H1 (cell line): ENCODE measurements around the gene PIAS4. TPM values are rescaled to one million over a fixed set of nuclear protein-coding genes. Genes with fewer than 3 reads are reported as not detected.
A peak's percentile ranks its signal among the peaks of the same experiment; 100 is the strongest.

Experiments used
- CTCF ChIA-PET: fragments of 300-600 bp; sonication (Branson Sonifier 250); formaldehyde crosslinking; loops from one replicate; lab custom pipeline; 2021; ENCODE audit not compliant: partially characterized antibody; lab: Charles Lee
- POLR2A ChIA-PET: fragments of 300-600 bp; sonication (Branson Sonifier 250); formaldehyde crosslinking; loops from one replicate; lab custom pipeline; 2021; ENCODE audit warnings: inconsistent platforms; ENCODE audit not compliant: partially characterized antibody; lab: Charles Lee
- DNase-seq, 2 experiments: peaks; one replicate each; pipeline versions ENCODE4 v3.0.0 to v3.0.0-alpha.2; 2010 to 2022; ENCODE audit warnings: low spot score in 2 of 2, low read depth in 1 of 2, mixed read lengths in 1 of 2
- FAIRE-seq: peaks from 2 replicates; lab custom pipeline; 2011; peaks lifted over from hg19 to GRCh38; lab: Jason Lieb, UNC
- H2AFZ ChIP-seq: 2 replicates; pipeline ENCODE4 v1.8.1; 2012; ENCODE audit warnings: low read length, inconsistent platforms
- H2AK5ac ChIP-seq: 2 replicates; pipeline ENCODE4 v1.6.1; 2013; ENCODE audit warnings: low read depth, low read length
- H2BK120ac ChIP-seq: replicated peaks from 2 replicates; pipeline ENCODE3; 2013; ENCODE audit warnings: low read depth, low read length, inconsistent platforms
- H2BK12ac ChIP-seq: 2 replicates; pipeline ENCODE4 v1.6.1; 2013; ENCODE audit warnings: low read depth, low read length
- H2BK15ac ChIP-seq: 2 replicates; pipeline ENCODE4 v1.6.1; 2013; ENCODE audit warnings: low read length
- H2BK20ac ChIP-seq: 2 replicates; pipeline ENCODE4 v1.6.1; 2013; ENCODE audit warnings: low read length
- H2BK5ac ChIP-seq: 2 replicates; pipeline ENCODE4 v1.6.1; 2013; ENCODE audit warnings: low read depth, low read length
- H3K14ac ChIP-seq: 2 replicates; pipeline ENCODE4 v1.6.1; 2013; ENCODE audit warnings: inconsistent platforms; ENCODE audit not compliant: insufficient read length
- H3K18ac ChIP-seq: 2 replicates; pipeline ENCODE4 v1.6.1; 2013; ENCODE audit warnings: low read length; ENCODE audit errors: extremely low read depth
- H3K23ac ChIP-seq: 2 replicates; pipeline ENCODE4 v1.6.1; 2013; ENCODE audit warnings: inconsistent platforms; ENCODE audit not compliant: insufficient read length
- H3K23me2 ChIP-seq: 2 replicates; pipeline ENCODE4 v1.6.1; 2013; ENCODE audit warnings: low read depth, low read length
- H3K27ac ChIP-seq: 2 replicates; pipeline ENCODE4 v1.6.1; 2011; ENCODE audit warnings: low read depth, low read length, inconsistent platforms
- H3K27me3 ChIP-seq, 4 experiments: replicated peaks in 1 of 4; 1 replicate in 1 of 4; 2 replicates in 3 of 4; pipeline versions ENCODE4 v1.6.1 to v1.8.1; 2011 to 2013; ENCODE audit warnings: low read length in 3 of 4, mild to moderate bottlenecking in 3 of 4, inconsistent platforms in 2 of 4, mixed read lengths in 2 of 4, moderate library complexity in 1 of 4; ENCODE audit not compliant: control insufficient read depth in 3 of 4, insufficient read depth in 3 of 4; ENCODE audit errors: extremely low read depth in 1 of 4
- H3K36me3 ChIP-seq, 4 experiments: 2 replicates each; pipeline versions ENCODE4 v1.6.1 to v1.8.1; 2011 to 2013; ENCODE audit warnings: mild to moderate bottlenecking in 4 of 4, low read length in 3 of 4, moderate library complexity in 2 of 4, control low read depth in 1 of 4, inconsistent platforms in 1 of 4; ENCODE audit not compliant: insufficient read depth in 4 of 4, control insufficient read depth in 2 of 4
- H3K4ac ChIP-seq: replicated peaks from 2 replicates; pipeline ENCODE3; 2013; ENCODE audit warnings: low read length, low read depth, mixed read lengths, inconsistent platforms; ENCODE audit not compliant: insufficient read length
- H3K4me1 ChIP-seq, 4 experiments: replicated peaks in 1 of 4; 1 replicate in 1 of 4; 2 replicates in 3 of 4; pipeline versions ENCODE4 v1.6.1 to v1.8.1; 2011 to 2013; ENCODE audit warnings: low read length in 3 of 4, inconsistent platforms in 2 of 4, mixed read lengths in 1 of 4; ENCODE audit not compliant: insufficient read depth in 4 of 4, control insufficient read depth in 3 of 4
- H3K4me2 ChIP-seq, 2 experiments: 2 replicates each; pipeline versions ENCODE4 v1.6.1 to v1.8.1; 2011 to 2013; ENCODE audit warnings: low read depth in 2 of 2, low read length in 2 of 2, control low read depth in 1 of 2, inconsistent platforms in 1 of 2, mild to moderate bottlenecking in 1 of 2; ENCODE audit not compliant: insufficient read depth in 1 of 2
- H3K4me3 ChIP-seq, 4 experiments: fragments of 200-600, 300-600 bp in 1 of 4; sonication (generic), shearing (Covaris generic), sonication (Bioruptor Twin) in 1 of 4; 2 replicates each; pipeline versions ENCODE4 v1.5.1 to v1.8.1; 2011 to 2016; ENCODE audit warnings: low read length in 4 of 4, low read depth in 3 of 4, control low read depth in 2 of 4, inconsistent platforms in 2 of 4, mild to moderate bottlenecking in 2 of 4, mixed read lengths in 1 of 4, moderate library complexity in 1 of 4; ENCODE audit not compliant: insufficient read depth in 2 of 4; ENCODE audit errors: extremely low read depth in 1 of 4
- H3K56ac ChIP-seq: replicated peaks from 2 replicates; pipeline ENCODE3; 2013; ENCODE audit warnings: low read depth, mild to moderate bottlenecking, mixed read lengths, low read length, inconsistent platforms; ENCODE audit not compliant: insufficient read length
- H3K79me1 ChIP-seq: 2 replicates; pipeline ENCODE4 v1.6.1; 2013; ENCODE audit warnings: low read depth, low read length, control low read depth
- H3K79me2 ChIP-seq, 2 experiments: 2 replicates each; pipeline versions ENCODE4 v1.6.1 to v1.8.1; 2012 to 2013; ENCODE audit warnings: low read length in 2 of 2, mild to moderate bottlenecking in 2 of 2, inconsistent platforms in 1 of 2; ENCODE audit not compliant: insufficient read depth in 2 of 2, control insufficient read depth in 1 of 2
- H3K9ac ChIP-seq, 4 experiments: replicated peaks in 1 of 4; 1 replicate in 1 of 4; 2 replicates in 3 of 4; pipeline versions ENCODE4 v1.6.1 to v1.8.1; 2011 to 2013; ENCODE audit warnings: low read depth in 3 of 4, low read length in 3 of 4, control low read depth in 2 of 4, mild to moderate bottlenecking in 2 of 4, moderate library complexity in 2 of 4, inconsistent platforms in 1 of 4; ENCODE audit errors: extremely low read depth in 1 of 4
- H3K9me3 ChIP-seq, 2 experiments: 2 replicates each; pipeline versions ENCODE4 v1.6.1 to v1.8.1; 2012 to 2013; ENCODE audit warnings: mild to moderate bottlenecking in 2 of 2, moderate library complexity in 2 of 2, control low read depth in 1 of 2, inconsistent platforms in 1 of 2, low read depth in 1 of 2, low read length in 1 of 2, mixed read lengths in 1 of 2; ENCODE audit not compliant: insufficient read depth in 2 of 2
- H4K20me1 ChIP-seq, 2 experiments: replicated peaks in 1 of 2; 2 replicates each; pipeline versions ENCODE3 to v1.8.1; 2011 to 2013; ENCODE audit warnings: inconsistent platforms in 2 of 2, low read length in 2 of 2, mild to moderate bottlenecking in 1 of 2; ENCODE audit not compliant: insufficient read depth in 2 of 2, control insufficient read depth in 1 of 2
- H4K5ac ChIP-seq: 2 replicates; pipeline ENCODE4 v1.6.1; 2013; ENCODE audit warnings: low read length, low read depth, mixed read lengths, inconsistent platforms; ENCODE audit not compliant: insufficient read length
- H4K8ac ChIP-seq: 2 replicates; pipeline ENCODE4 v1.8.0; 2013; ENCODE audit warnings: mild to moderate bottlenecking, moderate library complexity, low read length, inconsistent platforms; ENCODE audit not compliant: insufficient read depth; ENCODE audit errors: extremely low read depth
- H4K91ac ChIP-seq: replicated peaks from 2 replicates; pipeline ENCODE3; 2013; ENCODE audit warnings: low read length, mixed read lengths, inconsistent platforms; ENCODE audit not compliant: insufficient read length
- ATF3 ChIP-seq: IDR thresholded peaks from 2 replicates; pipeline ENCODE4 v1.6.1; 2011; ENCODE audit warnings: low read depth, mild to moderate bottlenecking, low read length; ENCODE audit not compliant: insufficient read depth
- BACH1 ChIP-seq: IDR thresholded peaks from 2 replicates; pipeline ENCODE4 v1.6.1; 2012; ENCODE audit warnings: low read length, improper control_type of control experiment
- CEBPB ChIP-seq: IDR thresholded peaks from 2 replicates; pipeline ENCODE4 v1.6.1; 2012; ENCODE audit warnings: low read depth, low read length
- CTCF ChIP-seq, 3 experiments: IDR thresholded peaks; 1 replicate in 2 of 3; 2 replicates in 1 of 3; pipeline versions ENCODE4 v1.5.1 to v1.6.1; 2011; ENCODE audit warnings: low read length in 3 of 3, mild to moderate bottlenecking in 3 of 3, inconsistent platforms in 2 of 3, low read depth in 1 of 3, moderate library complexity in 1 of 3; ENCODE audit not compliant: insufficient read depth in 1 of 3; ENCODE audit errors: control extremely low read depth in 1 of 3
- KDM1A ChIP-seq: fragments of 200-600, 300-600 bp; sonication (generic); IDR thresholded peaks from 2 replicates; pipeline ENCODE4 v1.7.1; 2016; ENCODE audit warnings: mild to moderate bottlenecking, low read length, borderline replicate concordance
- MAFK ChIP-seq: IDR thresholded peaks from 2 replicates; pipeline ENCODE4 v1.6.1; 2012; ENCODE audit warnings: low read depth, mild to moderate bottlenecking, improper control_type of control experiment, low read length
- NRF1 ChIP-seq: IDR thresholded peaks from 2 replicates; pipeline ENCODE4 v1.6.1; 2011; ENCODE audit warnings: mild to moderate bottlenecking, low read depth, low read length, improper control_type of control experiment
- RXRA ChIP-seq: IDR thresholded peaks from 2 replicates; pipeline ENCODE4 v1.6.1; 2011; ENCODE audit warnings: low read depth, mild to moderate bottlenecking, low read length, moderate library complexity; ENCODE audit not compliant: insufficient read depth
- SIX5 ChIP-seq: IDR thresholded peaks from 2 replicates; pipeline ENCODE4 v1.6.1; 2011; ENCODE audit warnings: mild to moderate bottlenecking, low read depth, low read length
- TAF1 ChIP-seq: IDR thresholded peaks from 2 replicates; pipeline ENCODE4 v1.6.1; 2011; ENCODE audit warnings: mild to moderate bottlenecking, low read depth, low read length
- ZNF274 ChIP-seq: IDR thresholded peaks from 2 replicates; pipeline ENCODE4 v1.7.0; 2012; ENCODE audit warnings: low read length, borderline replicate concordance; ENCODE audit errors: extremely low read depth
- WGBS, 2 experiments: shearing (Covaris generic) in 1 of 2; methylation state at CpG; one replicate each; pipeline versions ENCODE4 v1.1.6 to v1.1.7; 2013 to 2015; ENCODE audit warnings: low lambda C conversion rate in 2 of 2, mixed read lengths in 2 of 2, inconsistent platforms in 1 of 2, low coverage in 1 of 2, missing lambda C conversion rate in 1 of 2; ENCODE audit not compliant: insufficient replicate concordance in 2 of 2, insufficient coverage in 1 of 2, insufficient read length in 1 of 2; ENCODE audit errors: extremely low coverage in 1 of 2, missing lambda C conversion rate in 1 of 2; 5-methylcytosine and 5-hydroxymethylcytosine counted together
- polyA plus RNA-seq, 7 experiments: library from polyadenylated mRNA; depleted of rRNA in 3 of 7; stranded (reverse) in 5 of 7; unstranded in 2 of 7; fragments of >200 nt in 5 of 7; fragments of 200-250 nt in 2 of 7; gene quantifications; 1 replicate in 5 of 7; 2 replicates in 1 of 7; 4 replicates in 1 of 7; pipeline versions ENCODE4 v1.2.1 to v1.2.3, GENCODE V29; 2011 to 2013; ENCODE audit warnings: missing spikeins in 2 of 7, mixed read lengths in 2 of 7
- total RNA-seq: library from RNA; stranded (reverse); fragmentation: NEBNext Ultra II Directional; extraction: Animal tissue kit (Norgen Biotek cat#: 25700); gene quantifications from 2 replicates; pipeline ENCODE4 v1.2.1, GENCODE V29; 2021

Gene PIAS4
- total and polyA plus RNA-seq, 2 of the 8 experiments (the other 6 are each of a cell fraction or from before 2014, with no cell fraction given) = 30.2 to 51.4 TPM

- no peak overlapping the region for H3K23ac ChIP-seq
- peaks cover 5% of the 10 kb centered on the region for H3K23me2 ChIP-seq
- H3K4me3 ChIP-seq = no peak overlapping the region
- H3K18ac ChIP-seq = no peak overlapping the region
- no peak overlapping the region for H3K4ac ChIP-seq
- no peak overlapping the region for H2BK5ac ChIP-seq
- no peak overlapping the region for H2BK12ac ChIP-seq
- H2AFZ ChIP-seq = no peak overlapping the region
- no peak overlapping the region for H3K27ac ChIP-seq
- no peak overlapping the region for H2BK20ac ChIP-seq
- no peak overlapping the region for H2BK120ac ChIP-seq
- FAIRE-seq (no peak), DNase-seq (peak in 1 of 2 experiments; percentile 49)
- H3K36me3 ChIP-seq = peaks cover 81 to 94% (median 91%) of the 10 kb centered on the region in 4 experiments
- peaks cover 10 to 58% of the 10 kb centered on the region in 2 experiments for H3K79me2 ChIP-seq
- no peak overlapping the region for H4K5ac ChIP-seq
- POLR2A ChIA-PET = interaction anchor here (0.6 to 12.0 kb wide), 10 partner anchors 10 to 288 kb away, joined by 3 to 870 read pairs (median 3); partner anchors contain the start of genes DAPK3, NMRK2 and PIAS4
- no peaks in the 10 kb centered on the region for H3K27me3 ChIP-seq
- no peak overlapping the region for H2AK5ac ChIP-seq
- H3K4me1 ChIP-seq = peaks cover 0 to 13% (median 8%) of the 10 kb centered on the region in 4 experiments; a peak in 6 of 7 replicates
- H3K79me1 ChIP-seq = peaks cover 20% of the 10 kb centered on the region
- peaks cover 81 to 82% of the 10 kb centered on the region in 2 experiments for H4K20me1 ChIP-seq
- CTCF ChIA-PET = interaction anchor here (0.7 to 2.1 kb wide), 3 partner anchors 9 to 419 kb away, joined by 3 to 6 read pairs (median 3); no protein-coding TSS in a partner anchor
- no peak overlapping the region for H3K14ac ChIP-seq
- 0 out of 7 replicates have a peak overlapping the region, but pooled peaks of 1 of the 4 experiments have one; percentile 16 for H3K9ac ChIP-seq
- no peaks in the 10 kb centered on the region for H3K9me3 ChIP-seq
- no peak overlapping the region for H3K56ac ChIP-seq
- WGBS, 2 experiments = 94% methylated on average over 17 of the region's 18 CpGs; no CpG with 5 or more reads in 1 of the 2 experiments
- H2BK15ac ChIP-seq = no peak overlapping the region
- peak overlapping the region; percentile 45; the same call in 1 of the 2 replicates for H4K8ac ChIP-seq
- no peak overlapping the region for H3K4me2 ChIP-seq
- H4K91ac ChIP-seq = no peak overlapping the region
- TF ChIP-seq KDM1A (no peak), MAFK (no peak), ZNF274 (no peak), BACH1 (no peak), ATF3 (no peak), RXRA (no peak), CTCF (IDR thresholded peaks at IDR 0.05; ENCODE audit: control extremely low read depth in 1 of 3, insufficient read depth in 1 of 3, low read depth in 1 of 3, low read length in 3 of 3) (no peak), CEBPB (no peak), NRF1 (no peak), TAF1 (no peak), SIX5 (no peak)
These were observed 28.3 kb upstream of the PIAS4 start for GRCh38 chr19:3979289-3979673.
